Measurements from ENCODE around the gene SLCO1A2.

SLCO1A2 gene

GRCh38 chr12:21354641-21355040 is 19.9 kb upstream of the SLCO1A2 start:
- no peak overlapping the region for H3K4me3 ChIP-seq (ENCODE audit: low read length)
- no peak for DNase-seq (ENCODE audit: low read depth)
- TF ChIP-seq CTCF (conservative IDR thresholded peaks at IDR 0.05; ENCODE audit: low read depth, low read length): no peak

- no peak for TF ChIP-seq CTCF (conservative IDR thresholded peaks at IDR 0.05; ENCODE audit: low read depth, low read length)
Measured at GRCh38 chr12:21353948-21354347, 19.2 kb upstream of the SLCO1A2 start.

GRCh38 chr12:21353487-21353886 is 18.8 kb upstream of the SLCO1A2 start:
- no peak for DNase-seq (ENCODE audit: low read depth)
- TF ChIP-seq CTCF (conservative IDR thresholded peaks at IDR 0.05; ENCODE audit: low read depth, low read length): no peak

More at GRCh38 chr12:21353948-21354347, 19.2 kb upstream of the SLCO1A2 start:
- no peak overlapping the region for H3K4me3 ChIP-seq (ENCODE audit: low read length)
- DNase-seq (ENCODE audit: low read depth): no peak

GRCh38 chr12:21350975-21351374 is 16.3 kb upstream of the SLCO1A2 start:
- H3K4me3 ChIP-seq (ENCODE audit: low read length): no peak overlapping the region
- no peak for DNase-seq (ENCODE audit: low read depth)
- TF ChIP-seq CTCF (conservative IDR thresholded peaks at IDR 0.05; ENCODE audit: low read depth, low read length): no peak

More at GRCh38 chr12:21353487-21353886, 18.8 kb upstream of the SLCO1A2 start:
- no peak overlapping the region for H3K4me3 ChIP-seq (ENCODE audit: low read length)

- no peak overlapping the region for H3K4me3 ChIP-seq (ENCODE audit: low read length)
- TF ChIP-seq CTCF (conservative IDR thresholded peaks at IDR 0.05; ENCODE audit: low read depth, low read length): no peak
Measured at GRCh38 chr12:21346542-21347205, 12.0 kb upstream of the SLCO1A2 start.

GRCh38 chr12:21343636-21344035 is 8.9 kb upstream of the SLCO1A2 start:
- no peak overlapping the region for H3K4me3 ChIP-seq (ENCODE audit: low read length)
- no peak for DNase-seq (ENCODE audit: low read depth)
- TF ChIP-seq CTCF (conservative IDR thresholded peaks at IDR 0.05; ENCODE audit: low read depth, low read length): no peak

More at GRCh38 chr12:21346542-21347205, 12.0 kb upstream of the SLCO1A2 start:
- DNase-seq (ENCODE audit: low read depth): no peak

GRCh38 chr12:21341769-21342168 is 7.1 kb upstream of the SLCO1A2 start:
- DNase-seq (ENCODE audit: low read depth): no peak
- H3K4me3 ChIP-seq (ENCODE audit: low read length): no peak overlapping the region
- no peak for TF ChIP-seq CTCF (conservative IDR thresholded peaks at IDR 0.05; ENCODE audit: low read depth, low read length)
